Naive thymus-derived CD4-positive, alpha-beta T cell (primary cell): ENCODE measurements around the gene ITPRID2. TPM values are rescaled to one million over a fixed set of nuclear protein-coding genes. Genes with fewer than 3 reads are reported as not detected.

ENCODE experiments used
- ATAC-seq: fragments of 150-1000 bp; cut with Tn5 transposase; 2 replicates; pipeline ENCODE4 v1.10.0; 2021; ENCODE audit warnings: mild to moderate bottlenecking, moderate library complexity
- CTCF ChIA-PET: fragments of 350-600 bp; sonication (Branson Sonifier 250); formaldehyde crosslinking; loops from one replicate; lab custom pipeline; 2021; ENCODE audit warnings: antibody characterized with exemption; lab: Charles Lee
- POLR2A ChIA-PET: fragments of 350-600 bp; sonication (Branson Sonifier 250); formaldehyde crosslinking; loops from one replicate; lab custom pipeline; 2021; ENCODE audit warnings: antibody characterized with exemption, inconsistent platforms; lab: Charles Lee
- DNase-seq, 9 donors: peaks; one replicate each; pipeline versions ENCODE4 v3.0.0 to v3.0.0-alpha.2; 2020 to 2022; ENCODE audit warnings: mixed read lengths in 1 of 9
- H3K27ac ChIP-seq: one replicate; pipeline ENCODE4 v1.7.0; 2013; ENCODE audit warnings: mild to moderate bottlenecking, low read depth, low read length, moderate library complexity
- H3K27me3 ChIP-seq, 2 donors: one replicate each; pipeline ENCODE4 v1.7.0; 2013; ENCODE audit warnings: low read length in 2 of 2, mild to moderate bottlenecking in 2 of 2, moderate library complexity in 2 of 2; ENCODE audit not compliant: control insufficient read depth in 2 of 2, insufficient read depth in 2 of 2
- H3K36me3 ChIP-seq, 3 experiments: 1 replicate in 2 of 3; 2 replicates in 1 of 3; pipeline ENCODE4 v1.7.0; 2013; ENCODE audit warnings: low read length in 3 of 3, mild to moderate bottlenecking in 3 of 3, moderate library complexity in 1 of 3; ENCODE audit not compliant: insufficient read depth in 3 of 3, control insufficient read depth in 2 of 3
- H3K4me1 ChIP-seq, 2 donors: one replicate each; pipeline ENCODE4 v1.7.0; 2013; ENCODE audit warnings: low read length in 2 of 2, mild to moderate bottlenecking in 2 of 2, moderate library complexity in 1 of 2; ENCODE audit not compliant: control insufficient read depth in 2 of 2, insufficient read depth in 2 of 2
- H3K4me3 ChIP-seq: 2 replicates; pipeline ENCODE4 v1.7.0; 2013; ENCODE audit warnings: mild to moderate bottlenecking, low read length
- H3K9me3 ChIP-seq, 3 experiments: 1 replicate in 2 of 3; 2 replicates in 1 of 3; pipeline ENCODE4 v1.7.0; 2013; ENCODE audit warnings: low read length in 3 of 3; ENCODE audit not compliant: control insufficient read depth in 2 of 3
- H3K27ac Mint-ChIP-seq, 9 donors: one replicate each; pipeline ENCODE4 v1.8.0; 2020 to 2022; ENCODE audit warnings: mixed read lengths in 9 of 9, mild to moderate bottlenecking in 8 of 9, moderate library complexity in 5 of 9, inconsistent platforms in 2 of 9
- H3K27me3 Mint-ChIP-seq, 5 donors: one replicate each; pipeline ENCODE4 v1.8.0; 2021 to 2022; ENCODE audit warnings: mixed read lengths in 5 of 5, mild to moderate bottlenecking in 1 of 5
- H3K36me3 Mint-ChIP-seq, 5 donors: one replicate each; pipeline ENCODE4 v1.8.0; 2020 to 2022; ENCODE audit warnings: mixed read lengths in 5 of 5, mild to moderate bottlenecking in 3 of 5, inconsistent platforms in 1 of 5
- H3K4me1 Mint-ChIP-seq, 7 donors: one replicate each; pipeline ENCODE4 v1.8.0; 2020 to 2022; ENCODE audit warnings: mixed read lengths in 7 of 7, mild to moderate bottlenecking in 3 of 7, inconsistent platforms in 1 of 7
- H3K4me3 Mint-ChIP-seq, 10 donors: one replicate each; pipeline ENCODE4 v1.8.0; 2020 to 2022; ENCODE audit warnings: mild to moderate bottlenecking in 10 of 10, mixed read lengths in 10 of 10, moderate library complexity in 6 of 10, inconsistent platforms in 2 of 10
- H3K9me3 Mint-ChIP-seq, 11 donors: one replicate each; pipeline ENCODE4 v1.8.0; 2020 to 2022; ENCODE audit warnings: mixed read lengths in 11 of 11, mild to moderate bottlenecking in 4 of 11, inconsistent platforms in 1 of 11, moderate library complexity in 1 of 11
- intact Hi-C, 2 donors: fragments of 100-400 bp; cut with micrococcal nuclease; formaldehyde crosslinking; loops; one replicate each; pipeline ENCODE4 v1.15.1; 2023
- polyA plus RNA-seq, 2 donors: library from polyadenylated mRNA; unstranded; fragments of 300-500 nt; fragmentation: Illumina TruSeq; gene quantifications; one replicate each; pipeline ENCODE4 v1.2.3, GENCODE V29; 2021
- total RNA-seq, 6 experiments: library from RNA in 5 of 6; stranded (reverse) in 5 of 6; gene quantifications; 1 replicate in 5 of 6; 2 replicates in 1 of 6; pipeline ENCODE4 v1.2.3 and lab custom pipeline; 2021 to 2026

The ITPRID2 gene
- total and polyA plus RNA-seq, 7 experiments from 2014 or later, result 3.9 to 90.9 (median 42.4) TPM

- Mint-ChIP-seq H3K4me1 (peaks cover 0 to 6% (median 0%) of the 10 kb centered on the region in 7 donors), H3K9me3 (peaks cover 0 to 2% (median 0%) of the 10 kb centered on the region in 11 donors), H3K27me3 (peaks cover 5 to 36% (median 12%) of the 10 kb centered on the region in 5 donors), H3K27ac (no peak overlapping the region), H3K4me3 (no peak overlapping the region), H3K36me3 (no peaks in the 10 kb centered on the region)
- ATAC-seq (peak; percentile 22), DNase-seq (no peak)
- ChIA-PET CTCF (interaction anchor here (0.8 kb wide), 1 partner anchor 275 kb away, joined by 3 read pairs; no protein-coding TSS in a partner anchor), POLR2A (no interaction called here)
- H3K27me3 ChIP-seq, result no peaks in the 10 kb centered on the region
- no peaks in the 10 kb centered on the region for H3K4me1 ChIP-seq
- H3K27ac ChIP-seq, result no peak overlapping the region
- no peak overlapping the region for H3K4me3 ChIP-seq
- intact Hi-C loops, result no loop called here
- no peaks in the 10 kb centered on the region for H3K9me3 ChIP-seq
- no peaks in the 10 kb centered on the region for H3K36me3 ChIP-seq
These were observed 43.2 kb upstream of the ITPRID2 start for GRCh38 chr2:181848261-181848886.

DNA sequence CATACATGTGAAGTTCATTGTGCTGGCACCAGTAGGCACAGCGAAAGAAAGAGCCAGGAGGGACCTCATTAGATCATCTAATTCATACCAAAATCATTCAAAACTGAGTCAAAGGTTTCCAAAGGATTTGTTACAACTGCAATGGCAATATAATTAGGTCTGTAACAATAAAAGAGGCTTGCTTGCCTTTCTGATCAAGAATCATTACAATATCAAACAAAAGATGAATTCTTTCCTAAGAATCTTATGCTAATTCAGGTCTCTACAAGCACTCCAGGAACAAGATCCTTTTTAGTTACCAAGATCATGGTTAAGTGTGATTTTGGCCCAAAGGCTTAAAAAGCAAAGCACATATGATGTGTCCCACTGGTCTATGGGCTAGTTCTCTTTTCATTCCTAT is 41.9 kb upstream of the ITPRID2 start:
- Mint-ChIP-seq H3K36me3 (no peaks in the 10 kb centered on the region), H3K27ac (no peak overlapping the region), H3K4me3 (no peak overlapping the region), H3K4me1 (peaks cover 0 to 6% (median 0%) of the 10 kb centered on the region in 7 donors), H3K9me3 (no peaks in the 10 kb centered on the region), H3K27me3 (peaks cover 1 to 35% (median 12%) of the 10 kb centered on the region in 5 donors)
- Histone ChIP-seq H3K4me1 (no peaks in the 10 kb centered on the region), H3K4me3 (no peak overlapping the region), H3K36me3 (no peaks in the 10 kb centered on the region), H3K9me3 (no peaks in the 10 kb centered on the region), H3K27ac (no peak overlapping the region), H3K27me3 (no peaks in the 10 kb centered on the region)
- intact Hi-C loops, result no loop called here
- POLR2A ChIA-PET, result no interaction called here
- DNase-seq (no peak), ATAC-seq (no peak)
- CTCF ChIA-PET, result interaction anchor here (0.6 kb wide), 1 partner anchor 1715 kb away, joined by 3 read pairs; no protein-coding TSS in a partner anchor

- intact Hi-C loops, result no loop called here
- DNase-seq (no peak), ATAC-seq (peak; percentile 37)
- H3K36me3 ChIP-seq, result no peaks in the 10 kb centered on the region
- H3K4me1 ChIP-seq, result no peaks in the 10 kb centered on the region
- H3K27ac Mint-ChIP-seq, result no peak overlapping the region
- no peak overlapping the region for H3K4me3 Mint-ChIP-seq
- no peaks in the 10 kb centered on the region for H3K36me3 Mint-ChIP-seq
- CTCF ChIA-PET, result no interaction called here
- no peaks in the 10 kb centered on the region for H3K27me3 ChIP-seq
- no peak overlapping the region for H3K27ac ChIP-seq
- POLR2A ChIA-PET, result interaction anchor here (0.5 kb wide), 1 partner anchor 341 kb away, joined by 4 read pairs; no protein-coding TSS in a partner anchor
- H3K27me3 Mint-ChIP-seq, result peaks cover 0 to 33% (median 6%) of the 10 kb centered on the region in 5 donors
- peaks cover 0 to 6% (median 0%) of the 10 kb centered on the region in 7 donors for H3K4me1 Mint-ChIP-seq
- H3K9me3 Mint-ChIP-seq, result no peaks in the 10 kb centered on the region
- no peaks in the 10 kb centered on the region for H3K9me3 ChIP-seq
- H3K4me3 ChIP-seq, result no peak overlapping the region
These were observed 40.5 kb upstream of the ITPRID2 start for GRCh38 chr2:181850936-181851560.

DNA sequence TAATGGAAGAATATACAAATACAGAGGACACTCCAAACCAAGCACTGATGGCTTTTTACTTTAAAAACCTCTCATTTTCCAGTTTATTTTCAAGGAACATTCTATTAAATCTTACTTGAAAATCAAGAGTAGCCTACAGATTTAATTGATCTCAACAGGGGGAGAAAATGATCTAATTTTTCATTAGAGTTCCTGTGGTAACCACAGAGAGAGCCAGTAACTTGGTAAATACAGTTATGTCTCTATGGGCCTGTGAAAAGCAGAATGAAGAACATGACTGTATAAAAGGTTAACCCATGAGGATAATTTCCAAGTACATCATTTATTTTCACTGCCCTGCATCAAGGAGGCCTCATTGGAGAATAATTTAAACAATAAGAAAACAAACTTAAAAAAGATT is 39.8 kb upstream of the ITPRID2 start:
- Histone ChIP-seq H3K4me3 (no peak overlapping the region), H3K27ac (no peak overlapping the region), H3K27me3 (no peaks in the 10 kb centered on the region), H3K36me3 (no peaks in the 10 kb centered on the region), H3K4me1 (no peaks in the 10 kb centered on the region), H3K9me3 (no peaks in the 10 kb centered on the region)
- Mint-ChIP-seq H3K36me3 (no peaks in the 10 kb centered on the region), H3K9me3 (no peaks in the 10 kb centered on the region), H3K4me1 (peaks cover 0 to 6% (median 0%) of the 10 kb centered on the region in 7 donors), H3K4me3 (no peak overlapping the region), H3K27me3 (peaks cover 0 to 37% (median 11%) of the 10 kb centered on the region in 5 donors), H3K27ac (no peak overlapping the region)
- ChIA-PET POLR2A (no interaction called here), CTCF (no interaction called here)
- DNase-seq (no peak), ATAC-seq (no peak)
- intact Hi-C loops, result no loop called here

DNA sequence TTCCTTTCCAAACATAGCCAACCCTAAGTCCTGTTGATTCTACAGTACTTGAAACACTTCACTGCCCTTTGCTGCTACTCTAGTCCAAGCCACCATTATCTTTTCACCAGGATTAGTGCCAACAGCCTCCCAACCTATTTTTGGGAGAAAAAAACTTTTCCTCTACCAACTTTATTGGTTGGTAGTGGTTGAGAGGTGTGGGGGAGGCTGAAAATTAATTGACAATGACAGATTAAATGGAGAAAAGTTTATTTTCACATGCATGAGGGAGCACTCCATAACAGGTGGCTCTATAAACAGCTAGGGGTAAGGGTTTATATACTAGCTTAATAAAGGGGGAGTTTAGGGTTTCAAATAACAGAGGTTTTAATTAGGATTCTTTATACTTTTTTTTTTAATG is 37.8 kb upstream of the ITPRID2 start:
- H3K27me3 Mint-ChIP-seq, result peaks cover 0 to 39% (median 7%) of the 10 kb centered on the region in 5 donors
- H3K4me3 Mint-ChIP-seq, result no peak overlapping the region
- H3K4me1 ChIP-seq, result no peaks in the 10 kb centered on the region
- ATAC-seq, result no peak
- ChIA-PET CTCF (interaction anchor here (0.6 kb wide), 1 partner anchor 19 kb away, joined by 3 read pairs; no protein-coding TSS in a partner anchor), POLR2A (interaction anchor here (0.5 kb wide), 1 partner anchor 11 kb away, joined by 4 read pairs; no protein-coding TSS in a partner anchor)
- no peaks in the 10 kb centered on the region for H3K9me3 Mint-ChIP-seq
- no peaks in the 10 kb centered on the region for H3K27me3 ChIP-seq
- intact Hi-C loops, result no loop called here
- H3K9me3 ChIP-seq, result no peaks in the 10 kb centered on the region
- no peak overlapping the region for H3K4me3 ChIP-seq
- H3K4me1 Mint-ChIP-seq, result no peaks in the 10 kb centered on the region
- no peak overlapping the region for H3K27ac ChIP-seq
- DNase-seq, result no peak
- H3K36me3 Mint-ChIP-seq, result no peaks in the 10 kb centered on the region
- H3K36me3 ChIP-seq, result no peaks in the 10 kb centered on the region
- H3K27ac Mint-ChIP-seq, result no peak overlapping the region

DNA sequence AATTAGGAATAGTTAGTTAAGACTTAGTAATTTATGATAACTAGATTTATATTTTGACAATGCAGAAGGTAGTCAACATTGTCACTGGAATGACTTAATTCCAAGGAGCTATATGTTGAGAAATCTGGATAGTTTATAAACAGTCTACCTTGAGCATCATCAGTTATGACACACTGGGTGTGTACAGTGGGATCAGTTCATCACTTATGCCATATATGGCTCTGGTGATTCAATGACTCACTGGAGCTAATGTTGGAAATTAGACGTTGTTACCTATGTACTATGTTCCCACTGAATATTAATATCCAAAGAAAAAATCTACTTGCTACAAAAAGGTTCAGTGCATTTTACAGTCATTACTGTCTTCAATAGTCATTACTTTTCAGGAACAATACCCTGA is 34.0 kb upstream of the ITPRID2 start:
- Mint-ChIP-seq H3K4me3 (no peak overlapping the region), H3K4me1 (no peaks in the 10 kb centered on the region), H3K36me3 (no peaks in the 10 kb centered on the region), H3K9me3 (no peaks in the 10 kb centered on the region), H3K27me3 (peaks cover 0 to 25% (median 6%) of the 10 kb centered on the region in 5 donors), H3K27ac (no peak overlapping the region)
- no peak overlapping the region for H3K4me3 ChIP-seq
- no peaks in the 10 kb centered on the region for H3K27me3 ChIP-seq
- no peak for ATAC-seq
- POLR2A ChIA-PET, result no interaction called here
- no peak overlapping the region for H3K27ac ChIP-seq
- intact Hi-C loops, result no loop called here
- no peak for DNase-seq
- CTCF ChIA-PET, result no interaction called here
- H3K9me3 ChIP-seq, result no peaks in the 10 kb centered on the region
- H3K4me1 ChIP-seq, result no peaks in the 10 kb centered on the region
- H3K36me3 ChIP-seq, result no peaks in the 10 kb centered on the region
